GM23338 (cell line): ENCODE data around the gene CCDC197.

Experiments
- CREB1 ChIP-seq: fragments of 250-450 bp; sonication (Bioruptor Pico); IDR thresholded peaks from 2 replicates; pipeline ENCODE4 v1.5.0; 2020; ENCODE audit warnings: low read depth, mild to moderate bottlenecking, moderate library complexity
- CTCF ChIP-seq, 2 experiments: fragments of 200-600 bp in 1 of 2; sonication (generic) in 1 of 2; conservative IDR thresholded peaks; 2 replicates each; pipeline versions ENCODE4 v1.5.1 to v1.6.1; 2016 to 2017; ENCODE audit warnings: antibody characterized with exemption in 2 of 2, low read depth in 2 of 2, mild to moderate bottlenecking in 2 of 2, moderate library complexity in 1 of 2
- ETS1 ChIP-seq: IDR thresholded peaks from 2 replicates; pipeline ENCODE4 v1.6.1; 2016; ENCODE audit warnings: antibody characterized with exemption
- EZH2 ChIP-seq: fragments of 200-600 bp; sonication (generic); IDR thresholded peaks from one replicate; pipeline ENCODE4 v1.8.0; 2017; ENCODE audit warnings: antibody characterized with exemption, mild to moderate bottlenecking, low read depth; ENCODE audit not compliant: unreplicated experiment
- EZH2phosphoT487 ChIP-seq: fragments of 200-600 bp; sonication (generic); IDR thresholded peaks from one replicate; pipeline ENCODE4 v1.8.1; 2018; ENCODE audit warnings: antibody characterized with exemption; ENCODE audit not compliant: unreplicated experiment
- JUNB ChIP-seq: IDR thresholded peaks from one replicate; pipeline ENCODE4 v1.6.1; 2016; ENCODE audit warnings: antibody characterized with exemption; ENCODE audit not compliant: unreplicated experiment
- POLR2AphosphoS5 ChIP-seq: IDR thresholded peaks from 2 replicates; pipeline ENCODE4 v1.6.1; 2016; ENCODE audit warnings: antibody characterized with exemption, low read depth
- REST ChIP-seq: IDR thresholded peaks from one replicate; pipeline ENCODE4 v1.6.1; 2018; ENCODE audit warnings: antibody characterized with exemption; ENCODE audit not compliant: unreplicated experiment
- ZNF114 ChIP-seq: fragments of 250-450 bp; sonication (Bioruptor Pico); IDR thresholded peaks from 2 replicates; pipeline ENCODE4 v1.5.0; 2020; ENCODE audit warnings: mild to moderate bottlenecking, moderate library complexity

GRCh38 chr14:93964820-93965286, 32.2 kb upstream of the CCDC197 start:
- TF ChIP-seq CTCF (conservative IDR thresholded peaks at IDR 0.05; ENCODE audit: low read depth in 2 of 2), result no peak
- no peak for TF ChIP-seq EZH2
- TF ChIP-seq POLR2AphosphoS5, result no peak
- no peak for TF ChIP-seq CREB1 (CRISPR knock-in tag)
- no peak for TF ChIP-seq ZNF114 (CRISPR knock-in tag)
- TF ChIP-seq REST, result no peak
- no peak for TF ChIP-seq JUNB
- no peak for TF ChIP-seq EZH2phosphoT487
- no peak for TF ChIP-seq ETS1
